GM19328 (cell line): ENCODE data around the gene ARL10.
"Not testable (repeated sequence)": the region's sequence is repeated elsewhere in the genome, so short reads cannot be mapped to it uniquely, and the experiment has no call there.

Experiments used
- ATAC-seq: cut with Tn5 transposase; IDR thresholded peaks from one replicate; pipeline ENCODE4 v1.9.1; 2021; ENCODE audit warnings: mild to moderate bottlenecking, moderate library complexity; ENCODE audit not compliant: unreplicated experiment

ARL10 gene

GRCh38 chr5:176388444-176389134, 23.3 kb downstream of the ARL10 start, which contains the start of the genes HIGD2A and NOP16:
TSS of gene HIGD2A (plus strand) at chr5:176388751. CDS start at chr5:176388820, 69 bp downstream.
TSS of gene NOP16 (minus strand) at chr5:176388598. CDS start at chr5:176388539, 59 bp downstream.
- peak; percentile 88 for ATAC-seq

GRCh38 chr5:176389135-176390123, 24.1 kb downstream of the ARL10 start:
- ATAC-seq, result peak; percentile 18

GRCh38 chr5:176391479-176391878, 26.2 kb downstream of the ARL10 start:
- ATAC-seq, result no peak

- ATAC-seq, result no peak
Measured at GRCh38 chr5:176391999-176392398, 26.7 kb downstream of the ARL10 start.

- no peak for ATAC-seq
Measured at GRCh38 chr5:176392526-176392925, 27.2 kb downstream of the ARL10 start.

GRCh38 chr5:176394096-176394495, 28.8 kb downstream of the ARL10 start:
- no peak for ATAC-seq

- no peak for ATAC-seq
Measured at GRCh38 chr5:176394881-176395675, 29.8 kb downstream of the ARL10 start.

GRCh38 chr5:176396330-176396729, 31.0 kb downstream of the ARL10 start:
- ATAC-seq, result no peak

GRCh38 chr5:176397736-176398420, 32.6 kb downstream of the ARL10 start:
- no peak for ATAC-seq

- ATAC-seq, result no peak
Measured at GRCh38 chr5:176400382-176401156, 35.3 kb downstream of the ARL10 start.

GRCh38 chr5:176401281-176402205, 36.3 kb downstream of the ARL10 start:
- no peak for ATAC-seq

- no peak for ATAC-seq
Measured at GRCh38 chr5:176405656-176406435, 40.6 kb downstream of the ARL10 start.

GRCh38 chr5:176406436-176407052, 41.3 kb downstream of the ARL10 start:
- no peak for ATAC-seq

GRCh38 chr5:176407456-176408251, 42.4 kb downstream of the ARL10 start:
- no peak for ATAC-seq

- not testable (repeated sequence) for ATAC-seq
Measured at GRCh38 chr5:176408252-176408573, 42.9 kb downstream of the ARL10 start.

- no peak for ATAC-seq
Measured at GRCh38 chr5:176408590-176408989, 43.3 kb downstream of the ARL10 start.

GRCh38 chr5:176409765-176410164, 44.5 kb downstream of the ARL10 start:
- no peak for ATAC-seq
